ENCODE measurements around the gene PDK4.

- TF ChIP-seq CTCF (IDR thresholded peaks at IDR 0.05) (no peak), POLR2A (IDR thresholded peaks at IDR 0.05) (no peak)
Measured at GRCh38 chr7:95534796-95535195, 61.5 kb downstream of the PDK4 start.

Measured in heart left ventricle (tissue), 13 donors.